Adrenal gland (tissue), 12 donors: ENCODE measurements around the gene MICB. TPM values are rescaled to one million over a fixed set of nuclear protein-coding genes. Genes with fewer than 3 reads are reported as not detected.

ENCODE experiments used
- DNase-seq, 7 donors: peaks; one replicate each; pipeline ENCODE4 v3.0.0-alpha.2; 2019 to 2020
- H3K27ac ChIP-seq, 5 donors: fragments of 200-600 bp; sonication (generic) in 4 of 5; 1 replicate in 3 of 5; 2 replicates in 2 of 5; pipeline versions ENCODE4 v1.5.1 to v1.8.0; 2016 to 2020; ENCODE audit warnings: mild to moderate bottlenecking in 1 of 5
- H3K27me3 ChIP-seq: fragments of 200-600 bp; 2 replicates; pipeline ENCODE4 v1.8.0; 2021
- H3K36me3 ChIP-seq, 2 donors: fragments of 200-600 bp; replicated peaks in 1 of 2; 1 replicate in 1 of 2; 2 replicates in 1 of 2; pipeline versions ENCODE4 v1.5.1 to v1.8.0; 2018 to 2022
- H3K4me1 ChIP-seq, 2 donors: fragments of 200-600 bp; replicated peaks in 1 of 2; 1 replicate in 1 of 2; 2 replicates in 1 of 2; pipeline versions ENCODE4 v1.5.1 to v1.8.0; 2018 to 2021
- H3K4me3 ChIP-seq, 4 donors: fragments of 200-600 bp; sonication (generic) in 3 of 4; one replicate each; pipeline ENCODE4 v1.5.1; 2016 to 2018
- H3K9me3 ChIP-seq, 3 donors: fragments of 200-600 bp; sonication (generic) in 1 of 3; replicated peaks in 1 of 3; 1 replicate in 2 of 3; 2 replicates in 1 of 3; pipeline versions ENCODE4 v1.5.1 to v1.8.0; 2016 to 2021
- CTCF ChIP-seq, 6 experiments: fragments of 450-650 bp in 4 of 6; fragments of 200-600 bp in 2 of 6; sonication (generic) in 1 of 6; IDR thresholded peaks; 1 replicate in 5 of 6; 2 replicates in 1 of 6; pipeline versions ENCODE4 v1.5.1 to v1.8.0; 2016 to 2021; ENCODE audit warnings: antibody characterized with exemption in 6 of 6, mild to moderate bottlenecking in 2 of 6, moderate library complexity in 1 of 6
- POLR2A ChIP-seq, 2 donors: fragments of 450-650 bp; IDR thresholded peaks; one replicate each; pipeline ENCODE4 v1.6.1; 2017; ENCODE audit warnings: antibody characterized with exemption in 2 of 2, mild to moderate bottlenecking in 2 of 2, moderate library complexity in 1 of 2
- WGBS, 4 donors: extraction: QIAGEN DNeasy Blood & Tissue Kit in 2 of 4; methylation state at CpG; one replicate each; pipeline versions ENCODE4 v1.1.5 to v1.1.7; 2013 to 2017; 5-methylcytosine and 5-hydroxymethylcytosine counted together
- intact Hi-C, 2 donors: fragments of 100-400 bp; cut with DNase I; formaldehyde crosslinking; loops; one replicate each; pipeline versions ENCODE4 v1.14.1 to v1.15.0; 2022 to 2023
- polyA plus RNA-seq, 3 donors: library from polyadenylated mRNA; stranded (reverse); fragments of 200-250 nt in 2 of 3; fragments of 350-450 nt in 1 of 3; fragmentation: Illumina TruSeq in 1 of 3; extraction: RNeasy Lipid Tissue Mini Kit (QIAGEN cat#74804) in 1 of 3; gene quantifications; one replicate each; pipeline ENCODE4 v1.2.3, GENCODE V29; 2013 to 2014
- total RNA-seq, 9 donors: library from RNA; depleted of rRNA in 4 of 9; stranded (reverse); fragments of >200 nt in 4 of 9; fragments of 120-200 nt in 1 of 9; fragmentation: NEBNext Ultra II Directional in 1 of 9; extraction: Animal tissue kit (Norgen Biotek cat#: 25700) in 1 of 9; gene quantifications; one replicate each; pipeline versions ENCODE4 v1.1.0 to v1.2.4, GENCODE V29; 2013 to 2023
- donor health status: healthy with polysubstance abuse.
- donor health status: Bipolar disorder and iron deficiency.
- donor health status: DM: yes; HTN: yes; CAD: no.
- donor health status: DM: no; HTN: no; CAD: no.
- donor health status: DM: no; HTN: no; CAD: no.
- donor health status: DM: yes; HTN: yes; CAD: no.

The MICB gene
- total and polyA plus RNA-seq, 12 donors: 0.57 to 3.3 (median 2.9) TPM

- Histone ChIP-seq H3K9me3 (no peaks in the 10 kb centered on the region), H3K4me3 (no peak overlapping the region), H3K4me1 (peaks cover 17 to 19% of the 10 kb centered on the region in 2 donors), H3K27ac (no peak overlapping the region), H3K27me3 (no peaks in the 10 kb centered on the region), H3K36me3 (no peaks in the 10 kb centered on the region)
- intact Hi-C loops: no loop called here
- no peak for DNase-seq
- TF ChIP-seq POLR2A (IDR thresholded peaks at IDR 0.05) (no peak), CTCF (IDR thresholded peaks at IDR 0.05) (no peak)
- 71 to 83% (median 77%) methylated on average over 8 of the region's 8 CpGs for WGBS, 4 donors
Measured at GRCh38 chr6:31467151-31467550, 30.8 kb upstream of the MICB start.

GRCh38 chr6:31468311-31468710, 29.6 kb upstream of the MICB start:
- Histone ChIP-seq H3K27ac (no peak overlapping the region), H3K4me1 (peaks cover 12 to 13% of the 10 kb centered on the region in 2 donors), H3K36me3 (no peaks in the 10 kb centered on the region), H3K9me3 (no peaks in the 10 kb centered on the region), H3K4me3 (no peak overlapping the region), H3K27me3 (no peaks in the 10 kb centered on the region)
- WGBS, 4 donors: 70 to 96% (median 88%) methylated on average over 2 of the region's 2 CpGs
- TF ChIP-seq POLR2A (IDR thresholded peaks at IDR 0.05) (no peak), CTCF (IDR thresholded peaks at IDR 0.05) (no peak)
- DNase-seq: no peak
- intact Hi-C loops: no loop called here

GRCh38 chr6:31470801-31471200, 27.1 kb upstream of the MICB start:
- intact Hi-C loops: no loop called here
- H3K9me3 ChIP-seq: no peaks in the 10 kb centered on the region
- no peak for TF ChIP-seq POLR2A (IDR thresholded peaks at IDR 0.05)
- TF ChIP-seq CTCF (IDR thresholded peaks at IDR 0.05): no peak
- no peak overlapping the region for H3K27ac ChIP-seq
- no peaks in the 10 kb centered on the region for H3K4me1 ChIP-seq
- 72 to 89% (median 85%) methylated on average over 2 of the region's 2 CpGs for WGBS, 4 donors
- no peak for DNase-seq
- H3K36me3 ChIP-seq: no peaks in the 10 kb centered on the region
- no peak overlapping the region for H3K4me3 ChIP-seq
- H3K27me3 ChIP-seq: no peaks in the 10 kb centered on the region

- Histone ChIP-seq H3K4me3 (no peak overlapping the region), H3K9me3 (no peaks in the 10 kb centered on the region), H3K27ac (no peak overlapping the region), H3K27me3 (no peaks in the 10 kb centered on the region), H3K4me1 (no peaks in the 10 kb centered on the region), H3K36me3 (no peaks in the 10 kb centered on the region)
- intact Hi-C loops: no loop called here
- no peak for TF ChIP-seq CTCF (IDR thresholded peaks at IDR 0.05)
- no peak for TF ChIP-seq POLR2A (IDR thresholded peaks at IDR 0.05)
- no peak for DNase-seq
- WGBS, 4 donors: 65 to 93% (median 86%) methylated on average over 2 of the region's 2 CpGs
Measured at GRCh38 chr6:31471711-31472110, 26.2 kb upstream of the MICB start.
